ENCODE results near the gene SPI1. TPM values are rescaled to one million over a fixed set of nuclear protein-coding genes. Genes with fewer than 3 reads are reported as not detected.

Gene SPI1
- total RNA-seq, 2 experiments from 2014 or later: 71.2 to 79.6 TPM

GRCh38 chr11:47403571-47403970, 25.2 kb upstream of the SPI1 start:
- H3K4me3 ChIP-seq (ENCODE audit: low read depth, low read length, poor library complexity, severe bottlenecking): no peak overlapping the region

GRCh38 chr11:47403135-47403534, 24.8 kb upstream of the SPI1 start:
- H3K4me3 ChIP-seq (ENCODE audit: low read depth, low read length, poor library complexity, severe bottlenecking): no peak overlapping the region
- POLR2A ChIA-PET: interaction anchor here (0.7 to 2.4 kb wide), 3 partner anchors 10 to 38 kb away, joined by 3 to 9 read pairs (median 5); partner anchors contain the start of gene SPI1
- H3K4me1 ChIP-seq (ENCODE audit: insufficient read depth, low read length, poor library complexity, severe bottlenecking): peaks cover 78% of the 10 kb centered on the region
- H3K36me3 ChIP-seq (ENCODE audit: insufficient read depth, low read length): no peaks in the 10 kb centered on the region
- BruUV-seq (replicated peaks): no TSS peak
- H3K9me3 ChIP-seq (ENCODE audit: low read length): no peaks in the 10 kb centered on the region
- CTCF ChIA-PET (ENCODE audit: unreplicated experiment): interaction anchor here (1.4 to 1.5 kb wide), 2 partner anchors 9 to 29 kb away, joined by 3 to 6 read pairs; no protein-coding TSS in a partner anchor
- H3K4me2 ChIP-seq (ENCODE audit: low read length): peak overlapping the region; percentile 9; the same call in 1 of the 2 replicates
- DNase-seq (ENCODE audit: low spot score): no peak
- TF ChIP-seq CTCF (conservative IDR thresholded peaks at IDR 0.05; ENCODE audit: low read length): no peak
- TF ChIP-seq EZH2phosphoT487 (IDR thresholded peaks at IDR 0.05; ENCODE audit: borderline replicate concordance, low read depth, low read length): no peak
- no peaks in the 10 kb centered on the region for H3K79me2 ChIP-seq (ENCODE audit: insufficient read depth, low read depth, low read length)
- intact Hi-C loops (cut with micrococcal nuclease; ENCODE audit: unreplicated experiment): loop anchor here (5.0 kb wide), 1 partner anchor 291 kb away; no protein-coding TSS in a partner anchor
- H4K20me1 ChIP-seq (ENCODE audit: insufficient read depth, low read length): no peaks in the 10 kb centered on the region
- H3K9me2 ChIP-seq (ENCODE audit: insufficient read depth, low read length): no peaks in the 10 kb centered on the region
- H3K27ac ChIP-seq (ENCODE audit: low read depth, low read length, poor library complexity, severe bottlenecking): peak overlapping the region; percentile 38
- H2AFZ ChIP-seq (ENCODE audit: low read length): peak overlapping the region; percentile 81

More at GRCh38 chr11:47403571-47403970, 25.2 kb upstream of the SPI1 start:
- no peaks in the 10 kb centered on the region for H4K20me1 ChIP-seq (ENCODE audit: insufficient read depth, low read length)
- H3K9me3 ChIP-seq (ENCODE audit: low read length): no peaks in the 10 kb centered on the region
- peak overlapping the region; percentile 9; the same call in 1 of the 2 replicates for H3K4me2 ChIP-seq (ENCODE audit: low read length)
- no peaks in the 10 kb centered on the region for H3K9me2 ChIP-seq (ENCODE audit: insufficient read depth, low read length)
- intact Hi-C loops (cut with micrococcal nuclease; ENCODE audit: unreplicated experiment): loop anchor here (5.0 kb wide), 1 partner anchor 291 kb away; no protein-coding TSS in a partner anchor
- H3K79me2 ChIP-seq (ENCODE audit: insufficient read depth, low read depth, low read length): no peaks in the 10 kb centered on the region
- no peak for DNase-seq (ENCODE audit: low spot score)
- CTCF ChIA-PET (ENCODE audit: unreplicated experiment): interaction anchor here (1.4 to 1.5 kb wide), 2 partner anchors 10 to 29 kb away, joined by 3 to 6 read pairs; no protein-coding TSS in a partner anchor
- no peaks in the 10 kb centered on the region for H3K36me3 ChIP-seq (ENCODE audit: insufficient read depth, low read length)
- POLR2A ChIA-PET: interaction anchor here (0.7 to 2.4 kb wide), 3 partner anchors 10 to 39 kb away, joined by 3 to 9 read pairs (median 5); partner anchors contain the start of gene SPI1
- peaks cover 73% of the 10 kb centered on the region for H3K4me1 ChIP-seq (ENCODE audit: insufficient read depth, low read length, poor library complexity, severe bottlenecking)
- H3K27ac ChIP-seq (ENCODE audit: low read depth, low read length, poor library complexity, severe bottlenecking): peak overlapping the region; percentile 38
- BruUV-seq (replicated peaks): no TSS peak
- peak overlapping the region; percentile 81 for H2AFZ ChIP-seq (ENCODE audit: low read length)
- TF ChIP-seq CTCF (conservative IDR thresholded peaks at IDR 0.05; ENCODE audit: low read length): no peak
- no peak for TF ChIP-seq EZH2phosphoT487 (IDR thresholded peaks at IDR 0.05; ENCODE audit: borderline replicate concordance, low read depth, low read length)
